K562 (cell line): Measurements from ENCODE around the gene PCDHGB5. TPM values are rescaled to one million over a fixed set of nuclear protein-coding genes. Genes with fewer than 3 reads are reported as not detected.

Experiments used
- ATAC-seq: fragments of 200-7000 bp; cut with Tn5 transposase; 3 replicates; pipeline ENCODE4 v1.9.1; 2020; ENCODE audit warnings: moderate library complexity
- BruUV-seq: library from RNA; stranded (reverse); fragments of 400-500 nt; replicated peaks from 2 replicates; lab custom pipeline; 2021; lab: Mats Ljungman, UMichigan
- CTCF ChIA-PET: fragments of 300-600 bp; formaldehyde crosslinking; extraction: SDS; loops from one replicate; lab custom pipeline; 2021; ENCODE audit warnings: low intra/inter-chr PET ratio; lab: Yijun Ruan, JAX
- POLR2A ChIA-PET: fragments of 300-600, 350-650 bp; sonication (Branson Sonifier 250); formaldehyde crosslinking; extraction: SDS; loops from one replicate; lab custom pipeline; 2021; ENCODE audit warnings: antibody characterized with exemption, inconsistent platforms; lab: Yijun Ruan, JAX
- DNase-seq, 4 experiments: peaks; one replicate each; pipeline versions ENCODE4 v3.0.0 to v3.0.0-alpha.2; 2011 to 2018; ENCODE audit warnings: low spot score in 3 of 4, mixed read lengths in 3 of 4; ENCODE audit errors: extremely low read depth in 1 of 4
- FAIRE-seq: peaks from 2 replicates; lab custom pipeline; 2011; peaks lifted over from hg19 to GRCh38; lab: Jason Lieb, UNC
- H2AFZ ChIP-seq: 2 replicates; pipeline ENCODE4 v1.6.0; 2011; ENCODE audit warnings: low read depth, low read length, control low read depth, inconsistent platforms
- H3K27ac ChIP-seq: fragments of 200-600 bp; 3 replicates; pipeline ENCODE4 v1.8.0; 2011; ENCODE audit warnings: low read depth, mild to moderate bottlenecking, control low read depth, inconsistent platforms, low read length, moderate library complexity, mixed read lengths; ENCODE audit errors: extremely low read depth
- H3K27me3 ChIP-seq, 2 experiments: fragments of 300-600 bp in 1 of 2; 2 replicates in 1 of 2; 3 replicates in 1 of 2; pipeline versions ENCODE4 v1.6.0 to v1.8.0; 2011; ENCODE audit warnings: inconsistent platforms in 2 of 2, low read length in 2 of 2, mild to moderate bottlenecking in 1 of 2, mixed read lengths in 1 of 2, moderate library complexity in 1 of 2; ENCODE audit not compliant: control insufficient read depth in 2 of 2, insufficient read depth in 2 of 2
- H3K36me3 ChIP-seq: fragments of 300-600 bp; 3 replicates; pipeline ENCODE4 v1.8.0; 2011; ENCODE audit warnings: mild to moderate bottlenecking, low read length, inconsistent platforms; ENCODE audit not compliant: control insufficient read depth, insufficient read depth
- H3K4me1 ChIP-seq, 2 experiments: fragments of 200-600 bp in 1 of 2; replicated peaks in 1 of 2; 2 replicates in 1 of 2; 3 replicates in 1 of 2; pipeline versions ENCODE4 v1.5.1 to v1.8.0; 2011; ENCODE audit warnings: inconsistent platforms in 2 of 2, low read length in 2 of 2, mild to moderate bottlenecking in 1 of 2, mixed read lengths in 1 of 2, moderate library complexity in 1 of 2; ENCODE audit not compliant: control insufficient read depth in 2 of 2, insufficient read depth in 2 of 2
- H3K4me2 ChIP-seq: 2 replicates; pipeline ENCODE4 v1.6.1; 2011; ENCODE audit warnings: low read length, control low read depth, inconsistent platforms, mixed read lengths; ENCODE audit not compliant: insufficient read depth
- H3K4me3 ChIP-seq: fragments of 200-600 bp; sonication (generic), shearing (Covaris generic); 2 replicates; pipeline ENCODE4 v1.5.1; 2016; ENCODE audit warnings: control low read depth, inconsistent platforms
- H3K79me2 ChIP-seq: fragments of 200-600 bp; 3 replicates; pipeline ENCODE4 v1.8.0; 2011; ENCODE audit warnings: low read length, inconsistent platforms; ENCODE audit not compliant: control insufficient read depth, insufficient read depth
- H3K9ac ChIP-seq, 2 experiments: 2 replicates each; pipeline versions ENCODE4 v1.6.0 to v1.6.1; 2011; ENCODE audit warnings: low read depth in 2 of 2, low read length in 2 of 2, control low read depth in 1 of 2, inconsistent platforms in 1 of 2, mild to moderate bottlenecking in 1 of 2, mixed read lengths in 1 of 2; ENCODE audit not compliant: insufficient read depth in 1 of 2
- H3K9me1 ChIP-seq: one replicate; pipeline ENCODE4 v1.6.0; 2011; ENCODE audit warnings: inconsistent platforms, mild to moderate bottlenecking, low read length, moderate library complexity; ENCODE audit not compliant: control insufficient read depth, insufficient read depth
- H3K9me3 ChIP-seq: replicated peaks from 2 replicates; pipeline ENCODE4 v1.5.1; 2011; ENCODE audit warnings: low read depth, low read length, inconsistent platforms; ENCODE audit not compliant: control insufficient read depth, insufficient read depth
- H4K20me1 ChIP-seq: replicated peaks from 2 replicates; pipeline ENCODE4 v1.6.1; 2011; ENCODE audit warnings: low read length, inconsistent platforms, mixed read lengths; ENCODE audit not compliant: control insufficient read depth, insufficient read depth
- CEBPB ChIP-seq: fragments of 450-650 bp; IDR thresholded peaks from 2 replicates; pipeline ENCODE4 v1.6.1; 2016; ENCODE audit warnings: missing genetic modification characterization, missing compliant biosample characterization
- CEBPG ChIP-seq, 3 experiments: fragments of 200-800 bp in 1 of 3; sonication (Bioruptor generic) in 1 of 3; sonication (generic) in 1 of 3; formaldehyde crosslinking in 1 of 3; IDR thresholded peaks in 2 of 3; conservative IDR thresholded peaks in 1 of 3; 2 replicates each; pipeline versions ENCODE4 v1.6.1 to v1.8.0; 2016 to 2022; ENCODE audit warnings: missing compliant biosample characterization in 2 of 3, missing genetic modification characterization in 2 of 3, mild to moderate bottlenecking in 1 of 3, missing genetic modification reagents in 1 of 3
- CHCHD3 ChIP-seq: fragments of 250-450 bp; sonication (Bioruptor Pico); IDR thresholded peaks from 2 replicates; pipeline ENCODE4 v2.1.2; 2022; ENCODE audit warnings: mild to moderate bottlenecking
- HCFC1 ChIP-seq: IDR thresholded peaks from 2 replicates; pipeline ENCODE4 v1.6.1; 2012; ENCODE audit warnings: low read depth, low read length, improper control_type of control experiment
- HDAC3 ChIP-seq: fragments of 450-650 bp; IDR thresholded peaks from 2 replicates; pipeline ENCODE4 v1.6.1; 2018; ENCODE audit warnings: borderline replicate concordance, mild to moderate bottlenecking, moderate library complexity; ENCODE audit not compliant: partially characterized antibody
- MBD2 ChIP-seq: sonication (generic); IDR thresholded peaks from 2 replicates; pipeline ENCODE4 v1.6.1; 2016; ENCODE audit warnings: low read depth, borderline replicate concordance
- NR2C2 ChIP-seq, 2 experiments: fragments of 200-800 bp in 1 of 2; sonication (Bioruptor generic) in 1 of 2; sonication (generic) in 1 of 2; formaldehyde crosslinking in 1 of 2; IDR thresholded peaks; 2 replicates each; pipeline versions ENCODE4 v1.6.1 to v1.8.0; 2016 to 2022; ENCODE audit warnings: mild to moderate bottlenecking in 1 of 2, missing compliant biosample characterization in 1 of 2, missing genetic modification characterization in 1 of 2, missing genetic modification reagents in 1 of 2
- TBP ChIP-seq: optimal IDR thresholded peaks from 2 replicates; pipeline ENCODE3; 2011; ENCODE audit warnings: low read depth, low read length, improper control_type of control experiment
- ZC3H4 ChIP-seq: sonication (generic); formaldehyde crosslinking; IDR thresholded peaks from 2 replicates; pipeline ENCODE4 v1.9.0; 2021; ENCODE audit warnings: missing genetic modification reagents, borderline replicate concordance
- ZFPM2 ChIP-seq: fragments of 250-450 bp; sonication (Bioruptor Pico); IDR thresholded peaks from 2 replicates; pipeline ENCODE4 v1.5.1; 2022; ENCODE audit warnings: mild to moderate bottlenecking
- ZNF24 ChIP-seq: fragments of 450-650 bp; IDR thresholded peaks from 2 replicates; pipeline ENCODE4 v1.6.1; 2016
- ZNF280B ChIP-seq: fragments of 250-450 bp; sonication (Bioruptor Pico); IDR thresholded peaks from 2 replicates; pipeline ENCODE4 v1.5.1; 2021; ENCODE audit warnings: mild to moderate bottlenecking
- WGBS: fragments of 100-300 bp; shearing (Covaris generic); methylation state at CpG from one replicate; pipeline ENCODE4 v1.1.6; 2016; ENCODE audit warnings: low coverage, mixed read lengths; ENCODE audit not compliant: insufficient coverage; ENCODE audit errors: missing lambda C conversion rate; 5-methylcytosine and 5-hydroxymethylcytosine counted together
- in situ Hi-C: fragments of 300-500 bp; cut with MboI; formaldehyde crosslinking; loops from 4 replicates; pipeline ENCODE4 v1.15.0; 2018; ENCODE audit warnings: inconsistent platforms, mixed read lengths
- intact Hi-C: fragments of 100-400 bp; cut with micrococcal nuclease; formaldehyde crosslinking; loops from 2 replicates; pipeline ENCODE4 v1.14.2; 2022
- polyA plus RNA-seq, 8 experiments: library from polyadenylated mRNA; depleted of rRNA in 4 of 8; stranded (reverse) in 5 of 8; unstranded in 3 of 8; fragments of >200 nt; fragmentation: Nextera tagmentation in 2 of 8; fragmentation: Illumina TruSeq in 1 of 8; extraction: Ambion mirVana in 2 of 8; extraction: Trizol in 1 of 8; gene quantifications; 2 replicates each; pipeline versions ENCODE4 v1.2.1 to v1.2.3, GENCODE V29; 2011 to 2014; ENCODE audit warnings: inconsistent platforms in 1 of 8, missing spikeins in 1 of 8
- total RNA-seq, 7 experiments: library from RNA; depleted of rRNA in 6 of 7; stranded (reverse); fragments of >200 nt in 6 of 7; fragmentation: Illumina TruSeq in 2 of 7; extraction: Trizol in 2 of 7; gene quantifications; 2 replicates each; pipeline versions ENCODE4 v1.2.1 to v1.2.3, GENCODE V29; 2011 to 2021; ENCODE audit warnings: low replicate concordance in 1 of 7
- TF ChIP-seq, protein P1 (sequence below): IDR thresholded peaks from 2 replicates; pipeline ENCODE4 v1.6.1; 2014; ENCODE audit warnings: antibody characterized with exemption
- TF ChIP-seq, protein P2 (sequence below), 2 experiments: fragments of 450-650 bp in 1 of 2; sonication (generic) in 1 of 2; formaldehyde crosslinking; conservative IDR thresholded peaks; 2 replicates each; pipeline versions ENCODE4 v1.4.0 to v1.8.1; 2020 to 2022; ENCODE audit warnings: mild to moderate bottlenecking in 1 of 2, missing genetic modification reagents in 1 of 2
- TF ChIP-seq, protein P3 (sequence below): fragments of 250-450 bp; sonication (Bioruptor Pico); IDR thresholded peaks from 2 replicates; pipeline ENCODE4 v1.5.0; 2022; ENCODE audit warnings: mild to moderate bottlenecking

PCDHGB5 gene
- total and polyA plus RNA-seq, 9 of the 15 experiments (the other 6 are each of a cell fraction or from before 2014, with no cell fraction given) = 0.05 to 0.29 (median 0.12) TPM; not detected in 2

- Histone ChIP-seq H3K4me1 (peaks cover 0 to 10% of the 10 kb centered on the region in 2 experiments; a peak in 1 of 5 replicates), H3K79me2 (no peaks in the 10 kb centered on the region), H3K9ac (no peak overlapping the region)
- intact Hi-C loops = no loop called here
- CTCF ChIA-PET = no interaction called here
- FAIRE-seq = no peak
- TF ChIP-seq, protein P1, sequence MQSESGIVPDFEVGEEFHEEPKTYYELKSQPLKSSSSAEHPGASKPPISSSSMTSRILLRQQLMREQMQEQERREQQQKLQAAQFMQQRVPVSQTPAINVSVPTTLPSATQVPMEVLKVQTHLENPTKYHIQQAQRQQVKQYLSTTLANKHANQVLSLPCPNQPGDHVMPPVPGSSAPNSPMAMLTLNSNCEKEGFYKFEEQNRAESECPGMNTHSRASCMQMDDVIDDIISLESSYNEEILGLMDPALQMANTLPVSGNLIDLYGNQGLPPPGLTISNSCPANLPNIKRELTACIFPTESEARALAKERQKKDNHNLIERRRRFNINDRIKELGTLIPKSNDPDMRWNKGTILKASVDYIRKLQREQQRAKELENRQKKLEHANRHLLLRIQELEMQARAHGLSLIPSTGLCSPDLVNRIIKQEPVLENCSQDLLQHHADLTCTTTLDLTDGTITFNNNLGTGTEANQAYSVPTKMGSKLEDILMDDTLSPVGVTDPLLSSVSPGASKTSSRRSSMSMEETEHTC = no peak
- no peak for TF ChIP-seq CEBPG (CRISPR knock-in tag; IDR thresholded peaks at IDR 0.05)
- peak; percentile 35 to 94; a peak in 3 of 4 replicates for TF ChIP-seq CEBPG (tag; conservative IDR thresholded peaks at IDR 0.05 in 1 of 2, IDR thresholded peaks at IDR 0.05 in 1 of 2)
- TF ChIP-seq TBP = no peak
- TF ChIP-seq MBD2 = no peak
- no peak for TF ChIP-seq CHCHD3 (CRISPR knock-in tag)
- TF ChIP-seq HCFC1 = no peak
- TF ChIP-seq NR2C2 (CRISPR knock-in tag; IDR thresholded peaks at IDR 0.05) = no peak
- no peak for TF ChIP-seq NR2C2 (tag; IDR thresholded peaks at IDR 0.05)
- no peak for TF ChIP-seq HDAC3
- TF ChIP-seq, protein P2, sequence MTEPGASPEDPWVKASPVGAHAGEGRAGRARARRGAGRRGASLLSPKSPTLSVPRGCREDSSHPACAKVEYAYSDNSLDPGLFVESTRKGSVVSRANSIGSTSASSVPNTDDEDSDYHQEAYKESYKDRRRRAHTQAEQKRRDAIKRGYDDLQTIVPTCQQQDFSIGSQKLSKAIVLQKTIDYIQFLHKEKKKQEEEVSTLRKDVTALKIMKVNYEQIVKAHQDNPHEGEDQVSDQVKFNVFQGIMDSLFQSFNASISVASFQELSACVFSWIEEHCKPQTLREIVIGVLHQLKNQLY (CRISPR knock-in tag; conservative IDR thresholded peaks at IDR 0.05) = no peak
- TF ChIP-seq CEBPB (tag) = peak; percentile 87
- TF ChIP-seq ZFPM2 (CRISPR knock-in tag) = no peak
- TF ChIP-seq, protein P3, sequence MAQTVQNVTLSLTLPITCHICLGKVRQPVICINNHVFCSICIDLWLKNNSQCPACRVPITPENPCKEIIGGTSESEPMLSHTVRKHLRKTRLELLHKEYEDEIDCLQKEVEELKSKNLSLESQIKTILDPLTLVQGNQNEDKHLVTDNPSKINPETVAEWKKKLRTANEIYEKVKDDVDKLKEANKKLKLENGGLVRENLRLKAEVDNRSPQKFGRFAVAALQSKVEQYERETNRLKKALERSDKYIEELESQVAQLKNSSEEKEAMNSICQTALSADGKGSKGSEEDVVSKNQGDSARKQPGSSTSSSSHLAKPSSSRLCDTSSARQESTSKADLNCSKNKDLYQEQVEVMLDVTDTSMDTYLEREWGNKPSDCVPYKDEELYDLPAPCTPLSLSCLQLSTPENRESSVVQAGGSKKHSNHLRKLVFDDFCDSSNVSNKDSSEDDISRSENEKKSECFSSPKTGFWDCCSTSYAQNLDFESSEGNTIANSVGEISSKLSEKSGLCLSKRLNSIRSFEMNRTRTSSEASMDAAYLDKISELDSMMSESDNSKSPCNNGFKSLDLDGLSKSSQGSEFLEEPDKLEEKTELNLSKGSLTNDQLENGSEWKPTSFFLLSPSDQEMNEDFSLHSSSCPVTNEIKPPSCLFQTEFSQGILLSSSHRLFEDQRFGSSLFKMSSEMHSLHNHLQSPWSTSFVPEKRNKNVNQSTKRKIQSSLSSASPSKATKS (CRISPR knock-in tag) = no peak
- no peak for TF ChIP-seq ZNF24
- no peak for TF ChIP-seq ZNF280B (CRISPR knock-in tag)
- TF ChIP-seq ZC3H4 (CRISPR knock-in tag) = no peak
- TF ChIP-seq, all 486 proteins: peak for 2
- H3K36me3 ChIP-seq = no peaks in the 10 kb centered on the region
- H2AFZ ChIP-seq = no peak overlapping the region
- POLR2A ChIA-PET = no interaction called here
- in situ Hi-C loops = no loop called here
- H3K27ac ChIP-seq = no peak overlapping the region
- no peaks in the 10 kb centered on the region for H3K9me1 ChIP-seq
- ATAC-seq (no peak), DNase-seq (no peak)
- no peak overlapping the region for H3K4me2 ChIP-seq
- H3K27me3 ChIP-seq = peaks cover 3 to 33% of the 10 kb centered on the region in 2 experiments; a peak in 3 of 5 replicates
- BruUV-seq = no TSS peak
- WGBS = 2% methylated on average over 10 of the region's 10 CpGs
- H3K4me3 ChIP-seq = no peak overlapping the region
- no peaks in the 10 kb centered on the region for H4K20me1 ChIP-seq
- no peaks in the 10 kb centered on the region for H3K9me3 ChIP-seq
These were observed 9.1 kb upstream of the PCDHGB5 start for GRCh38 chr5:141388661-141389060.
